Activated B cell treated with CpG ODN at 0.5 μM for 24 hours (primary cell): Measurements from ENCODE around the gene DAAM1. TPM values are rescaled to one million over a fixed set of nuclear protein-coding genes. Genes with fewer than 3 reads are reported as not detected.
A peak's percentile ranks its signal among the peaks of the same experiment; 100 is the strongest.

Source experiments
- ATAC-seq: fragments of 200-7000 bp; cut with Tn5 transposase; one replicate; pipeline ENCODE4 v1.10.0; 2021; ENCODE audit warnings: low read depth, mild to moderate bottlenecking, moderate library complexity
- CTCF ChIA-PET: fragments of 350-600 bp; sonication (Branson Sonifier 250); formaldehyde crosslinking; loops from one replicate; lab custom pipeline; 2021; ENCODE audit warnings: antibody characterized with exemption; lab: Charles Lee
- POLR2A ChIA-PET: fragments of 350-600 bp; sonication (Branson Sonifier 250); formaldehyde crosslinking; loops from one replicate; lab custom pipeline; 2021; ENCODE audit warnings: antibody characterized with exemption; lab: Charles Lee
- DNase-seq: peaks from one replicate; pipeline ENCODE4 v3.0.0; 2022
- H3K27ac Mint-ChIP-seq: one replicate; pipeline ENCODE4 v1.8.0; 2020; ENCODE audit warnings: mixed read lengths
- H3K27me3 Mint-ChIP-seq: one replicate; pipeline ENCODE4 v1.8.0; 2021; ENCODE audit warnings: mixed read lengths
- H3K36me3 Mint-ChIP-seq: one replicate; pipeline ENCODE4 v1.8.0; 2021; ENCODE audit warnings: low read depth, mixed read lengths
- H3K4me1 Mint-ChIP-seq: one replicate; pipeline ENCODE4 v1.8.0; 2021; ENCODE audit warnings: mixed read lengths
- H3K4me3 Mint-ChIP-seq: one replicate; pipeline ENCODE4 v1.8.0; 2020; ENCODE audit warnings: mild to moderate bottlenecking, mixed read lengths
- H3K9me3 Mint-ChIP-seq: one replicate; pipeline ENCODE4 v1.8.0; 2020; ENCODE audit warnings: mixed read lengths
- CTCF ChIP-seq: fragments of 200-600 bp; IDR thresholded peaks from one replicate; pipeline ENCODE4 v1.8.0; 2022; ENCODE audit warnings: antibody characterized with exemption, mild to moderate bottlenecking
- intact Hi-C: fragments of 100-400 bp; cut with micrococcal nuclease; formaldehyde crosslinking; loops from one replicate; pipeline ENCODE4 v1.15.1; 2024
- total RNA-seq: library from RNA; stranded (reverse); gene quantifications from 2 replicates; pipeline ENCODE4 v1.2.3, GENCODE V29; 2022

The DAAM1 gene
- total RNA-seq, 1 donor from 2014 or later = 38.7 TPM

- TF ChIP-seq CTCF = no peak
- ATAC-seq = no peak
- intact Hi-C loops = no loop called here
- Mint-ChIP-seq H3K4me1 (peaks cover 33% of the 10 kb centered on the region), H3K9me3 (no peaks in the 10 kb centered on the region), H3K27me3 (no peaks in the 10 kb centered on the region), H3K36me3 (no peaks in the 10 kb centered on the region), H3K27ac (no peak overlapping the region), H3K4me3 (no peak overlapping the region)
- no peak for DNase-seq
- ChIA-PET POLR2A (no interaction called here), CTCF (no interaction called here)
Measured at GRCh38 chr14:59229653-59230406, 41.4 kb downstream of the DAAM1 start.

GRCh38 chr14:59236195-59236594 lies 47.7 kb downstream of the DAAM1 start:
- intact Hi-C loops = no loop called here
- CTCF ChIA-PET = interaction anchor here (1.1 kb wide), 1 partner anchor 208 kb away, joined by 3 read pairs; no protein-coding TSS in a partner anchor
- DNase-seq (no peak), ATAC-seq (no peak)
- Mint-ChIP-seq H3K36me3 (no peaks in the 10 kb centered on the region), H3K9me3 (no peaks in the 10 kb centered on the region), H3K27ac (no peak overlapping the region), H3K4me3 (no peak overlapping the region), H3K4me1 (peaks cover 22% of the 10 kb centered on the region), H3K27me3 (no peaks in the 10 kb centered on the region)
- POLR2A ChIA-PET = no interaction called here
- TF ChIP-seq CTCF = no peak

- ChIA-PET CTCF (no interaction called here), POLR2A (no interaction called here)
- TF ChIP-seq CTCF = no peak
- ATAC-seq (no peak), DNase-seq (no peak)
- no peaks in the 10 kb centered on the region for H3K27me3 Mint-ChIP-seq
- intact Hi-C loops = no loop called here
- no peaks in the 10 kb centered on the region for H3K36me3 Mint-ChIP-seq
- peaks cover 29% of the 10 kb centered on the region for H3K4me1 Mint-ChIP-seq
- no peak overlapping the region for H3K27ac Mint-ChIP-seq
- no peaks in the 10 kb centered on the region for H3K9me3 Mint-ChIP-seq
- no peak overlapping the region for H3K4me3 Mint-ChIP-seq
Measured at GRCh38 chr14:59238216-59238615, 49.7 kb downstream of the DAAM1 start.

GRCh38 chr14:59239022-59239421 lies 50.6 kb downstream of the DAAM1 start:
- Mint-ChIP-seq H3K4me3 (no peak overlapping the region), H3K27ac (no peak overlapping the region), H3K36me3 (no peaks in the 10 kb centered on the region), H3K4me1 (peaks cover 26% of the 10 kb centered on the region), H3K9me3 (no peaks in the 10 kb centered on the region), H3K27me3 (no peaks in the 10 kb centered on the region)
- ChIA-PET POLR2A (no interaction called here), CTCF (no interaction called here)
- intact Hi-C loops = no loop called here
- TF ChIP-seq CTCF = no peak
- DNase-seq (no peak), ATAC-seq (no peak)

GRCh38 chr14:59240356-59240755 lies 51.9 kb downstream of the DAAM1 start:
- no peaks in the 10 kb centered on the region for H3K27me3 Mint-ChIP-seq
- ATAC-seq (peak; percentile 69), DNase-seq (no peak)
- no peak overlapping the region for H3K27ac Mint-ChIP-seq
- H3K4me3 Mint-ChIP-seq = no peak overlapping the region
- no peaks in the 10 kb centered on the region for H3K9me3 Mint-ChIP-seq
- ChIA-PET CTCF (no interaction called here), POLR2A (no interaction called here)
- TF ChIP-seq CTCF = no peak
- peaks cover 35% of the 10 kb centered on the region for H3K4me1 Mint-ChIP-seq
- intact Hi-C loops = loop anchor here (5.0 kb wide), 1 partner anchor 37 kb away; no protein-coding TSS in a partner anchor
- H3K36me3 Mint-ChIP-seq = no peaks in the 10 kb centered on the region
